Endothelial cell of umbilical vein (primary cell): ENCODE results near the gene TIMMDC1. TPM values are rescaled to one million over a fixed set of nuclear protein-coding genes. Genes with fewer than 3 reads are reported as not detected.

Experiments used
- BruUV-seq: library from RNA; stranded (reverse); fragments of 400-500 nt; replicated peaks from 2 replicates; lab custom pipeline; 2021; lab: Mats Ljungman, UMichigan
- CTCF ChIA-PET: fragments of 300-600, 350-600 bp; sonication (Branson Sonifier 250); formaldehyde crosslinking; loops from one replicate; lab custom pipeline; 2021; ENCODE audit warnings: antibody characterized with exemption, inconsistent platforms; lab: Charles Lee
- POLR2A ChIA-PET: fragments of 300-600, 350-600 bp; sonication (Branson Sonifier 250); formaldehyde crosslinking; loops from one replicate; lab custom pipeline; 2021; ENCODE audit warnings: antibody characterized with exemption, inconsistent platforms; lab: Charles Lee
- DNase-seq: peaks from one replicate; pipeline ENCODE4 v3.0.0-alpha.2; 2011; ENCODE audit warnings: low read depth, low spot score
- FAIRE-seq: peaks from 2 replicates; lab custom pipeline; 2011; peaks lifted over from hg19 to GRCh38; lab: Jason Lieb, UNC
- H2AFZ ChIP-seq: 2 replicates; pipeline ENCODE4 v1.6.0; 2012; ENCODE audit warnings: low read depth, low read length, control low read depth, inconsistent platforms
- H3K27ac ChIP-seq: 2 replicates; pipeline ENCODE4 v1.5.1; 2011; ENCODE audit warnings: low read depth, mild to moderate bottlenecking, control low read depth, low read length, moderate library complexity; ENCODE audit not compliant: insufficient read depth
- H3K27me3 ChIP-seq, 2 experiments: 2 replicates each; pipeline versions ENCODE4 v1.6.0 to v1.6.1; 2011; ENCODE audit warnings: low read length in 2 of 2, mixed read lengths in 1 of 2; ENCODE audit not compliant: control insufficient read depth in 2 of 2, insufficient read depth in 2 of 2
- H3K36me3 ChIP-seq, 2 experiments: 2 replicates in 1 of 2; 3 replicates in 1 of 2; pipeline ENCODE4 v1.5.1; 2011; ENCODE audit warnings: low read length in 2 of 2, mild to moderate bottlenecking in 1 of 2, moderate library complexity in 1 of 2; ENCODE audit not compliant: control insufficient read depth in 2 of 2, insufficient read depth in 2 of 2; ENCODE audit errors: extremely low read depth in 1 of 2
- H3K4me1 ChIP-seq: 3 replicates; pipeline ENCODE4 v1.5.1; 2011; ENCODE audit warnings: mild to moderate bottlenecking, low read length; ENCODE audit not compliant: control insufficient read depth, insufficient read depth; ENCODE audit errors: extremely low read depth
- H3K4me2 ChIP-seq: 2 replicates; pipeline ENCODE4 v1.6.1; 2011; ENCODE audit warnings: low read length, control low read depth, mixed read lengths; ENCODE audit not compliant: insufficient read depth
- H3K4me3 ChIP-seq, 3 experiments: fragments of 200-600 bp in 1 of 3; sonication (generic), shearing (Covaris generic) in 1 of 3; replicated peaks in 1 of 3; 2 replicates each; pipeline ENCODE4 v1.5.1; 2011 to 2016; ENCODE audit warnings: control low read depth in 3 of 3, low read length in 3 of 3, mild to moderate bottlenecking in 2 of 3, inconsistent platforms in 1 of 3, low read depth in 1 of 3, moderate library complexity in 1 of 3; ENCODE audit not compliant: insufficient read depth in 1 of 3
- H3K79me2 ChIP-seq: 2 replicates; pipeline ENCODE4 v1.6.0; 2012; ENCODE audit warnings: low read length, inconsistent platforms; ENCODE audit not compliant: control insufficient read depth, insufficient read depth
- H3K9ac ChIP-seq: replicated peaks from 2 replicates; pipeline ENCODE3; 2011; ENCODE audit warnings: low read length, control low read depth; ENCODE audit not compliant: insufficient read depth; ENCODE audit errors: extremely low read depth
- H3K9me1 ChIP-seq: replicated peaks from 3 replicates; pipeline ENCODE4 v1.6.0; 2011; ENCODE audit warnings: mild to moderate bottlenecking, low read length; ENCODE audit not compliant: control insufficient read depth, insufficient read depth; ENCODE audit errors: extremely low read depth
- H3K9me3 ChIP-seq: replicated peaks from 2 replicates; pipeline ENCODE4 v1.5.1; 2012; ENCODE audit warnings: low read length, inconsistent platforms; ENCODE audit not compliant: control insufficient read depth, insufficient read depth
- H4K20me1 ChIP-seq: replicated peaks from 2 replicates; pipeline ENCODE3; 2011; ENCODE audit warnings: mild to moderate bottlenecking, low read length; ENCODE audit not compliant: control insufficient read depth, insufficient read depth; ENCODE audit errors: extremely low read depth
- EZH2 ChIP-seq: IDR thresholded peaks from 2 replicates; pipeline ENCODE4 v1.6.1; 2012; ENCODE audit warnings: borderline replicate concordance, low read depth, mild to moderate bottlenecking, moderate library complexity, low read length, inconsistent platforms; ENCODE audit not compliant: severe bottlenecking
- FOS ChIP-seq: IDR thresholded peaks from 2 replicates; pipeline ENCODE4 v1.6.1; 2011; ENCODE audit warnings: mild to moderate bottlenecking, low read length, moderate library complexity, borderline replicate concordance; ENCODE audit not compliant: insufficient read depth
- GATA2 ChIP-seq: IDR thresholded peaks from 2 replicates; pipeline ENCODE4 v1.7.0; 2011; ENCODE audit warnings: low read depth, mild to moderate bottlenecking, moderate library complexity, mixed read lengths, low read length; ENCODE audit not compliant: insufficient read length, insufficient read depth
- JUN ChIP-seq: IDR thresholded peaks from 2 replicates; pipeline ENCODE4 v1.6.1; 2011; ENCODE audit warnings: borderline replicate concordance, low read depth; ENCODE audit not compliant: insufficient read length, insufficient read depth
- MAX ChIP-seq: IDR thresholded peaks from 2 replicates; pipeline ENCODE4 v1.6.1; 2011; ENCODE audit not compliant: insufficient read depth, insufficient read length
- MYC ChIP-seq: IDR thresholded peaks from one replicate; pipeline ENCODE4 v1.6.1; 2011; ENCODE audit warnings: mild to moderate bottlenecking, low read depth, low read length
- POLR2A ChIP-seq: IDR thresholded peaks from 2 replicates; pipeline ENCODE4 v1.6.1; 2012; ENCODE audit warnings: low read depth, mild to moderate bottlenecking, control low read depth, low read length
- POLR2AphosphoS5 ChIP-seq: IDR thresholded peaks from 2 replicates; pipeline ENCODE4 v1.6.1; 2012; ENCODE audit warnings: low read depth, mild to moderate bottlenecking, control low read depth, low read length, moderate library complexity; ENCODE audit not compliant: insufficient read depth
- dilution Hi-C: fragments of 300-500 bp; cut with MboI; formaldehyde crosslinking; loops from one replicate; pipeline ENCODE4 v1.15.0; 2019; ENCODE audit warnings: low sequenced_read_pairs; ENCODE audit not compliant: extremely low pct_ligation_motif_present
- intact Hi-C: fragments of 100-400 bp; cut with micrococcal nuclease; formaldehyde crosslinking; loops from one replicate; pipeline ENCODE4 v1.10.0; 2022
- polyA plus RNA-seq, 4 experiments: library from polyadenylated mRNA; depleted of rRNA in 3 of 4; stranded (reverse) in 3 of 4; unstranded in 1 of 4; fragments of >200 nt; gene quantifications; 2 replicates each; pipeline versions ENCODE4 v1.2.1 to v1.2.3, GENCODE V29; 2011 to 2012; ENCODE audit warnings: missing spikeins in 1 of 4
- total RNA-seq: library from RNA; stranded (reverse); gene quantifications from 2 replicates; pipeline ENCODE4 v1.2.3, GENCODE V29; 2021
- TF ChIP-seq, protein P1 (sequence below), 2 donors: IDR thresholded peaks; 1 replicate in 1 of 2; 2 replicates in 1 of 2; pipeline ENCODE4 v1.5.1; 2011; ENCODE audit warnings: low read length in 2 of 2, mild to moderate bottlenecking in 2 of 2, moderate library complexity in 2 of 2, control low read depth in 1 of 2, inconsistent platforms in 1 of 2, low read depth in 1 of 2; ENCODE audit not compliant: insufficient read depth in 1 of 2; ENCODE audit errors: extremely low read depth in 1 of 2

Gene TIMMDC1
- total and polyA plus RNA-seq, 2 donors (not counting 3 experiments of a cell fraction or from before 2014, with no cell fraction given) = 49.2 to 76.2 TPM

DNA sequence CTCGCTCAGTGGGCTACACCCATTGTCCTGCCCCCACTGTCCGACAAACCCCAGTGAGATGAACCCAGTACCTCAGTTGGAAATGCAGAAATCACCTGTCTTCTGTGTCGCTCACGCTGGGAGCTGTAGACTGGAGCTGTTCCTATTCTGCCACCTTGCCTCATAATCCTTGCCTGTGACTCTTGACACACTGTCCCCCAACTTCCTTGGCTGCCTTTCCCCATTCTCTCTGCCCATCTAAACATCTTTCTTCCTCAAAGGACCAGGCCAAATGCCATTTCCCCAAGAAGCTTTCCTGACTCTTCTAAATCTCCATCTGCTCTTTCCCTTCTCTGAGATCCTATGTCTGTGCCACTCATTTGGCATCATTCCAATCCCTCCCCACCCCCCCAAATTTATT is 70.8 kb downstream of the TIMMDC1 start:
- Histone ChIP-seq H3K4me1 (no peaks in the 10 kb centered on the region), H3K79me2 (no peaks in the 10 kb centered on the region), H3K9me1 (no peaks in the 10 kb centered on the region), H3K27me3 (peaks cover 3 to 4% of the 10 kb centered on the region in 2 experiments), H3K9ac (no peak overlapping the region), H4K20me1 (no peaks in the 10 kb centered on the region), H3K27ac (no peak overlapping the region), H3K36me3 (no peaks in the 10 kb centered on the region), H3K9me3 (no peaks in the 10 kb centered on the region), H3K4me3 (no peak overlapping the region), H3K4me2 (no peak overlapping the region), H2AFZ (no peak overlapping the region)
- no peak for DNase-seq
- ChIA-PET CTCF (interaction anchor here (0.6 kb wide), 1 partner anchor 174 kb away, joined by 3 read pairs; no protein-coding TSS in a partner anchor), POLR2A (no interaction called here)
- dilution Hi-C loops = no loop called here
- no TSS peak for BruUV-seq
- no peak for FAIRE-seq
- intact Hi-C loops = no loop called here
- TF ChIP-seq FOS = no peak
- no peak for TF ChIP-seq MAX
- no peak for TF ChIP-seq MYC
- TF ChIP-seq POLR2A = no peak
- TF ChIP-seq EZH2 = no peak
- no peak for TF ChIP-seq JUN
- TF ChIP-seq, protein P1, sequence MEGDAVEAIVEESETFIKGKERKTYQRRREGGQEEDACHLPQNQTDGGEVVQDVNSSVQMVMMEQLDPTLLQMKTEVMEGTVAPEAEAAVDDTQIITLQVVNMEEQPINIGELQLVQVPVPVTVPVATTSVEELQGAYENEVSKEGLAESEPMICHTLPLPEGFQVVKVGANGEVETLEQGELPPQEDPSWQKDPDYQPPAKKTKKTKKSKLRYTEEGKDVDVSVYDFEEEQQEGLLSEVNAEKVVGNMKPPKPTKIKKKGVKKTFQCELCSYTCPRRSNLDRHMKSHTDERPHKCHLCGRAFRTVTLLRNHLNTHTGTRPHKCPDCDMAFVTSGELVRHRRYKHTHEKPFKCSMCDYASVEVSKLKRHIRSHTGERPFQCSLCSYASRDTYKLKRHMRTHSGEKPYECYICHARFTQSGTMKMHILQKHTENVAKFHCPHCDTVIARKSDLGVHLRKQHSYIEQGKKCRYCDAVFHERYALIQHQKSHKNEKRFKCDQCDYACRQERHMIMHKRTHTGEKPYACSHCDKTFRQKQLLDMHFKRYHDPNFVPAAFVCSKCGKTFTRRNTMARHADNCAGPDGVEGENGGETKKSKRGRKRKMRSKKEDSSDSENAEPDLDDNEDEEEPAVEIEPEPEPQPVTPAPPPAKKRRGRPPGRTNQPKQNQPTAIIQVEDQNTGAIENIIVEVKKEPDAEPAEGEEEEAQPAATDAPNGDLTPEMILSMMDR (IDR thresholded peaks at IDR 0.05; ENCODE audit: extremely low read depth in 1 of 2, insufficient read depth in 1 of 2, low read depth in 1 of 2, low read length in 2 of 2) = no peak
- TF ChIP-seq POLR2AphosphoS5 = no peak
- TF ChIP-seq GATA2 = no peak
